ENCODE results near the gene ENOX2.
"Not testable (repeated sequence)": the region's sequence is repeated elsewhere in the genome, so short reads cannot be mapped to it uniquely, and the experiment has no call there.

The ENOX2 gene

DNA sequence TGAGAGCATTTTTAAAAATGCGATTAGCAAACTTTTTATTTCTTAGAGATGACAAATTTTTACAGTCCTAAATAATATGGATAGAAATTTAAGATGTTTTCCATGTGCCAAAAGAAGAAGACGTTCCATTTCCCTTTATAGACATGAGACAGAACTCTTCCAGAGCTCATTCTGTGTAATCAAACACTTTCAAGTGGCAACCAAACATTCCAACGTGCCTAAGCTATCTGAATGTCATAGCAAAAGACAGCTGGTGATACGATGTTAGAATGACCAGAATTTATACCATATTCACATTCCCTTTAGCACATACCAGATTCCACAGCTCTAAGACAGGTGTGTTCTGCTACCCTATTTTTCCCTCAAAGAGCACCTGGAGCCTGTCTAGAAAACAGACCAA, 133.2 kb downstream of the ENOX2 start:
- H3K4me3 ChIP-seq (ENCODE audit: low read depth, low read length): no peak overlapping the region

DNA sequence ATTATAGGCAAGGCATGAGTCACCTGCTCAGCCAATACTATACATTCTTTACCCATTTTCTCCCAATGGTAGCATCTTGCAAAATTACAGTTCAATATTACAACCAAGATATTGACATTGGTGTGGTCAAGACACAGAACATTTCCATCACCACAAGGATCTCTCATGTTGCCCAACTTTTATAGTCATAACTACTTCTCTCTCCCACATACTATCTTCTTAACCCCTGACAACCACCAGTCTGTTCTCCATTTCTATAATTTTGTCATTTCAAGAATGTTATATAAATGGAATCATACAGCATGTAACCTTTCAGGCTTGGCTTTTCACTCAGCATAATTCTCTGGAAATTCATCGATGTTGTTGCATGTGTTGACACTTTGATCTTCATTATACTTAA, 144.9 kb downstream of the ENOX2 start:
- no peak overlapping the region for H3K4me3 ChIP-seq (ENCODE audit: low read depth, low read length)

DNA sequence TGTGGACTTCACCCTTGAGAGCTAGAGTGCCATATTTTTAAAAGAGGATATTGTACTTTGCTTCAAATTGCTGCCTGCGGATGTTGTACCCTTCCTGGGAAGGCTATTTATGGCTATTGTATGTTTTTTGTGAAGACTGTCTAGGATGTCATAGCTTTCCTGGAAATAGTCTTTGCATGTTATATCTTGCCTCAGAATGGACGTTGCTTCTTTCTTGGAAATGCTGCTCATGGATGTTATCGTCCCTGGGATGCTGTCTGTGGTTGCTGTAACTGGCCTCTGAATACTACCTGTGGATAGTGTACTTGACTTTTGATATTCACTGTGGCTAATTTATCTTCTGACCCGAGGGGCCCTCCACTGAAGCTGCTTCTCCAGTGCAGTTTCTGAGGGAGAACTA, 146.8 kb downstream of the ENOX2 start:
- H3K4me3 ChIP-seq (ENCODE audit: low read depth, low read length): no peak overlapping the region

DNA sequence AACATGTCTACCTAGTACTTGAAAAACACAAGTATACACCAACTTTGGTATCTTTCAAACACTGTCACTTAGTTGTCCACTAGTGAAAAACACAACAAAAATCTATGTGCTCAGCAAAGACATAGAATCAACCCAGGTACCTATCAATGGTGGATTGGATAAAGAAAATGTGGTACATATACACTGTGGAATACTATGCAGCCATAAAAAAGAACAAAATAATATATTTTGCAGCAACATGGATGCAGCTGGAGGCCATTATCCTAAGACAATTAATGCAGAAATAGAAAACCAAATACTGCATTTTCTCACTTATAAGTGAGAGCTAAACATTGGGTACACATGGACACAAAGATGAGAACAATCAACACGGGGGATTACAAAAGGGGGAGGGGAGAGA, 148.7 kb downstream of the ENOX2 start:
- H3K4me3 ChIP-seq (ENCODE audit: low read depth, low read length): no peak overlapping the region

DNA sequence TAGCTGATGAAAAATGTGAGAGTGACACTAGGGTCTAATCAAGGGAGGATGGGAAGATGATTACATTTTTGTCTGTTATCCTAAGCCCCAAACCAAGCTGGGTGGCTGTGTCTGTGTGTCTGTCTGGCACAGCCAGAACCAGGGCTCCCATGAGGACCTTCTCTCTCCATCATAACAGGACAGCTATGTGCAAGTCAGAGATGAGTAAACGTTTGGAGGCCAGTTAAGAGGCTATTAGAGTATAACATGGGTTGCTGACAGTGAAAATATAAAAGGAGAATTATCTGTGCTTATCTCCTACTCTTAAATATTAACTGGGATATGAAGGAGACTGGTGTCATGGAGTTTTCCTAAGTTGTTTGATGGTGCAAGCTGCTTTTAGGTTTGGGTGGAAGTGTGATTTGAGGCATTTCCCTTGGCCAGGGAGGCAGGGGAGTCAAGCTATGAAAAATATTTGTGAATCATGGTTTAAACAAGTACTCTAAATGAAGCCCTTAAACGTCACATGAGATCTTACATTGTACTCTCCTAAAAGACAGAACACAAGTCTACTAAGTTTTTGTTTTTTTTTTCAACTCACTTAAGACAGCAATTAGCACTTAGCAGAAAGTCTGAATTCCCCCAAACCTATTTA, 156.2 kb downstream of the ENOX2 start:
- no peak overlapping the region for H3K4me3 ChIP-seq (ENCODE audit: low read depth, low read length)

DNA sequence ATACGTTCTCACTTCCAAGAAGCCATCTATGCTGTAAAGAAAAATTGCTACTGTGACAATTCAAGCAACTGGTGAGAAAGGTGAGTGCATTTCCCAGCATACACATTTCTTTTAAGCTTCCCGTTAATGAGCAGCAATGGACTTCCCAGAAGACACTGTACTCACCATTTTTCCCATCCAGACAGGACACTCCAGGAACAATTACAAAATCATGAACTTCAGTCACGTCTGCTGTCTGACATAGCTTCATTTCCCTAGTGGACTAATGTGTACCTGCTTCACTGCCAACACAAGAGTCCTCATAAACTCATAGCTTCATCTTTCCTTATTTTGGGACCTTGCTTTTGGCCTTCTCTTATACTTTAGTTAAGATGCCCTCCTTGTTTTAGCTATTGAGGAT, 156.9 kb downstream of the ENOX2 start:
- no peak overlapping the region for H3K4me3 ChIP-seq (ENCODE audit: low read depth, low read length)

DNA sequence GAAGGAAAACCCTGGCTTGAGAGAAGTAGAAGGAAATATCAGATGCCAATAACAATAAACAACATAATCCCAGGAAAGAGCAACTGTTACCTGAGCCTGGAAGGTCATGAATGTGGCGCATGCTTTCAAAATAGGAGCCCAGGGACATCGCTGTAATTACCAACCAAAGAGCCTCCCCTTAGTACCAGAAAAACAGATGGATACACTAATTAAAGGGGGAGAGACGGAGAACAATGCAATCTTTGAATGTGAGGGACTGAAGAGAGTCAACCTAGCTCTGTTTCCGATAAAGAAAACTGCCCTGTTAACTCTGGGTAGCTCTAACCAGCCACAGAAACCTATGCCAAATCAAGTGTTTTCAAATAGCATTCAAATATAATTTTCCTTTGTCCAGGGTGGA, 161.4 kb downstream of the ENOX2 start:
- no peak overlapping the region for H3K4me3 ChIP-seq (ENCODE audit: low read depth, low read length)

DNA sequence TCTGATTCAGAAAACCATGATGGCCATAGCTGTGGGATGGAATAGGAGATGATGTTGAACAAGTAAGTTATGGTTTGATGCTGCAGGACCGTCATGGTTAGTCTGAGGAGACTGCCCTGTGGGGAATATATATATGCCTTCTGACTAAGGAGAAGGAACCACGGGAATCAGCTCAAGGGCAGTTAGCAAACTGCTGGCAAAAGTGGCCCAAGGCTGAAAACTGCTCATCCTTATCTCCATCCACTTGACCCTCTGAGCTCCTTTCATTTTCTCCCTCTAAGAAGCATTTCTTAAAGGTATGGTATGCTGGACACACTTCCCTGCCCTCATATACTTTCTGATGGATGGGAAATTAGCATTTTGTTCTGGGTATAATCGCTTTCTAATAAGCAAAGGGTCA, 161.9 kb downstream of the ENOX2 start:
- no peak overlapping the region for H3K4me3 ChIP-seq (ENCODE audit: low read depth, low read length)

DNA sequence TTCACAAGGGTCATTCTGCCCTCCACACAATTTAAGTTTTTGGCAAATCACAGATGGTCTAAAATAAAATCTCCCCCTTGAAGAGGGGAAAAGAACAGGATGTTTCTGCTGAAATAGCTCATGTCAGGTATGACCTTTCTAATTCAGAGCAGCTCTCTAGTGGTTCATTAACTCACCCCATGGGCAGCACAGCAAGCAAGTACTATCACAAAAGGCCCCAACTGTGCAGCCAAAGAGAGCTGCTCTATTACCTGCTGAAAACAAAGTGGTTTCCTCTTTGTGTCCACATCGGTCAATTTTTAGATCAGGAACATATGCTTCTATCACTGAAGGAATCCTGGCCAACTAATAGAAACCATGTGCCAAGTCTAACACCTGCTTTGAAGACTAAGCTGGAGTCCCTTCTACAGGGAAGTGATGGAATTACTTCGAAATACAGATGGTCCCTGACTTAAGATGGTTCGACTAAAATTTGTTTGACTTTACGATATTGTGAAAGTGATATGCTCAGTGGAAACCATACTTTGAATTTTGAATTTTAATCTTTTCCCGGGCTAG, 164.3 kb downstream of the ENOX2 start:
- H3K4me3 ChIP-seq (ENCODE audit: low read depth, low read length): no peak overlapping the region

DNA sequence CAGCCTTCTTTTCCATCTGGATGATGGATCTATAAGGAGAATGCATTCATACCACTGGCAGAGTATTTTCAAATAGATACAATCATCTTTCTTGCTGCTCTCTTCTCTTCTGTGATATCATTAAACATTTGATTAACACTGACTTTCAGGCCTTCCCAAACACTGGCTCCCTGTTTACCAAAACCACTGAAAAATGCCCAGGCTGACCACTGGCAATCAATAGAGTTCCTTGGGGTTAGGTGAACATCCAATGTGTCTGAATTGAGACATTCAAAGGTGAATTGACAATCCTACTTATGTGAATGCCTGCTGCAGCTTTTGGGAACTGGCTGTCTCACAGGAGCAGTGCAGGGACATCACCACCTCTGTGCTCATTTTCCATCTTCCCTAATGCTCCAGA, 168.3 kb downstream of the ENOX2 start:
- H3K4me3 ChIP-seq (ENCODE audit: low read depth, low read length): no peak overlapping the region

DNA sequence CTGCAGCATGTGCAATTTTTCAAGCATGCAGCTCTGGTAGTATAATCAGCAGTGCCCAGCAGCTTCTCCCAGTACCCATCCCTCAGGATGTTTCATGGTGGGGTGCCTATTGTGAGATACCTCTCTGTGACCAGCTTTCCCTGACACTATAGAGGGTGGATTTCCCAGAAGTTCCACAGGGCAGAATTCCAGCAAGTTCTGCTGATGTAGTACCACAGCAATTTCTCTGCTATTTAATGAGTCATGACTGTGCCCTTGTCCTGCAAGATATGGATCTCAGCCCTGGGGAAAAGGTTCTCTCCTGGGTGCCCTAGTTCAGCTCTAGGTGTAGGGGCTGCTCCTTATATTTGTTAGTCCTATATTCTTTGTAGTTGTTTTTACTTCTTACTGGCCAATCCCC, 174.8 kb downstream of the ENOX2 start:
- no peak overlapping the region for H3K4me3 ChIP-seq (ENCODE audit: low read depth, low read length)

DNA sequence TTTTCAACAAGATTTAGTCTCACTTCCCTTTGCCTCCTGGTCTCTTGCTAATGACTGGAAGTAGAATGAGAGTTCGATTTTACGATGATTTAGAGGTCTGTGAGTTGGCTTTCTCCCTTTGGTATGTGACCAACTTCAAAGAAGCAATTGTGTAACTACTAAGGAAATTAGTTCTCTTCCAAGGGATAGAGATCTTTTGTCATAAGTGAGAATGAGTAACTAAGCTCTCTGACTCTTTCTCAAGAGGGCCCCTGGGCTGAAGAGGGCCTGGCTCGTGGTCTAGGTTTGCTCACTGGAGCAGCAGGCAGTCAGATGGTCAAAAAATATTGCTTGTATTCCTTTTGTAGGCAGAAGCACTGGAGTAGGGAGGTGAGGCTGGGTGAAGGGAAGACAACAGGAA, 176.3 kb downstream of the ENOX2 start:
- no peak overlapping the region for H3K4me3 ChIP-seq (ENCODE audit: low read depth, low read length)

DNA sequence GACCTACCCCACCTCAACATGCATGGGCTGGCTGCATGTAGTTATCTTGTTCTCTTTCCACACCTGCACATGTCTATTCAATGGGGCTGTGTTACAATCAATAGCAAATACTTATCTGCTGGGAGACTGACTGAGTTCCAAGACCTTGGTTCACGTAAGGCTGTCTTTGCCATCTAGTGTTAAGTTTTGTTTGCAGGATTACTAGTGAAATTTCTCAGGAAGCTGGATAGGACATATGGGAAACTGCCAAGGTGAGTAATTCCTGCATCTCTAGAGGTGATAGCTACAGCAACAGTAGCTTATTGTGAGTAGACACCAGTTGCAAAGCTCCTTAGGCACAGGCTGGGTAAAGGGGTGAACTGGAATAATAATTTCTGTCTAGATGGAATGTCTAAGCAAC, 177.5 kb downstream of the ENOX2 start:
- H3K4me3 ChIP-seq (ENCODE audit: low read depth, low read length): no peak overlapping the region

DNA sequence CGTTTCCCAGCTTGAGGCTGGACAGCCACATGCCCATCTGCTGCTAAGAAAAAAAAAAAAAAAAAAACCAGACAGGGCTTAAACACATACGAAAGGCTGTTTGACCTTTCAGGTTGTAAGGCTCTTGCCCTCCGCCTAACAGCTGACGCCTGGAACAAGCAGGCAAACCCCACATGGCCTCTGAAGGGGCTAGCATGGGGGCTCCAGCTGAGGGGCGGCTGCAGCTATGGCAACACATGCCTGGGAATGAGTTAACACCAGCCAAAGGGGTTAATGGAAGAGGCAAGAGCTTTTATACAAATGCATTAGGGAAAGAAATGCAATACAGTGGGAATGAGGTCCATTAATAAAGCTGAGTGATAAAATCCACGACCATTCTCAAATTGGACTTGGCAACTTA, 183.6 kb downstream of the ENOX2 start:
- no peak overlapping the region for H3K4me3 ChIP-seq (ENCODE audit: low read depth, low read length)

DNA sequence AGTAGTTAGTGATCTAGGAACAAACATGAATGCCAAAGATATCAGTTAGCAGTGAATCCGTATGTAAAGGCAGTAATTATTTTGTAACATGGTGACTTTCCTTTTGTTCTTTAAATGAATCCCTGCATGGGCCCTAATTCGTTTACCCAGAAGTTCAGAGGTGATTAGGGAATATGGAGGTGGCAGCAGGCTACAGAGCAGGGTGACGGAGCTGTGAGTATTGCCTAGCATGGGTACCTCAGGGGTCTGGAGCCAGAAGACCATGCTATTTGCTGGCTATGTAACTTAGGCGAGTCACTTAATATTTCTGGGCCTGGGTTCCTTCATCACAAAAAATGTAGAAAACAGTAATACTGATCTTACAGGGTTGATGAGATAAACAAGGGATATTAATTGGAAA, 184.9 kb downstream of the ENOX2 start:
- H3K4me3 ChIP-seq (ENCODE audit: low read depth, low read length): no peak overlapping the region

DNA sequence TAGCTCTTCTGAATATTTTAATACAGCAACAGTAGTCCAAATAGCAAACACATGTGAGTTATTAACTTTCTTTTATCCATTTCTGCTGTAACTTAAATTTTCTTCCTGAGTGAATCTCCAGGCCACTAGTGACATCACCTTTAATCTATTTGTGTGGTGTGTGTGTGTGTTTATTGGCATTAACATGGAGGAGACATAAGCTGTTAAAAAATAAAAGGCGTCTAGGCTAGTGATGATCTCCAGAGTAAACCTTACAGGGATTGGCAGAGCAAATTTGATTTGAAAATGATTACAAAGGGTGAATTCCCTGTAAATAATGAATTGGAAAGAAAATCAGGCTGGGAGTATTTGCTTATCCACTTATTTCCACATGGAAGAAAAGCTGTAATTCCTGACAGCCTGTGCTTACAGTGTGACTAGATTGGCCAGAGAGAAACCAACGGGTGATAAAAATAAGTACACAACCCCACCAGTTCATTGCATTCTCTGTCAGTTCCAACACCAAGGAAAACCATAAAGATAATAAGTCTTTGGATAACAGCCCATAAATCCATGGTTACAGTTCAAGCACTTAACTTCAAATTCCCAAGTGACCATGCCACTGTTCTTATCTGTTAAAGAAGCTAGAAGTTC, 186.1 kb downstream of the ENOX2 start:
- H3K4me3 ChIP-seq (ENCODE audit: low read depth, low read length): no peak overlapping the region

DNA sequence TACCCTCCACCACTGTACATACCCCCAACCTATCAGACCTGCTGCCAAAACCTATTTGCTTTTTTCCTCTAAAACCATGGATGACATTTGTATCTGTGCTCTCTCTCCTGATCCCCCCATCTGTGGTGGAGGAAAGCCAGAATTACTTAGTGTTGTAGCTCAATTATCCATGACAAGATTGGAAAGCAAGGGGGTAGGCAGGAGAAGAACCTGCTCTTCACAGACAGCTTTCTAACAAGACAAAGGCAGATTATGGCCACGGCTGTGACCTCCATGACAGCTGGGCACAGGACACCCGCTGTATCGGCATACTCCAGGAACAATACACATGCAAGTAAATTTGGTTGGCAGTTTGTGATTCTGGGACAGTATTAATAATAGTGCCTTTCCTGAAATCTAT, 186.7 kb downstream of the ENOX2 start:
- no peak overlapping the region for H3K4me3 ChIP-seq (ENCODE audit: low read depth, low read length)

DNA sequence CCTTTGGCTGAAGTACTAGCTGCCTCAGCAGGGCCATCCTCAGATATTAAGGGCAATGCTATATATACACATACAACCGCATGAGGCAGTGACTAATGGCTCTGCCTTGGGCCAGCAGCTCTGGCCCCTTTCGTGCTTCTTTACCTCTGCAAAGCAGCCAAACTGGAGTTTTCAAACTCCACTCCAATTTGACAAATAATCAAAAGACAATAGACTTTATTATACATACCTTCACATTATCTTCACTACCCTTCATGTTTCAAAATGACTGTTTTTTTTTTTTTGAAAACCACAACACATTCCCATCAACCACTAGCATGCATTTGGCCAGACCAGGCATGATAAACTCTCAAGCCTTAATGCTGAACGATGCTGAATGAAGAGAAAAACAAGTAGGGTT, 187.7 kb downstream of the ENOX2 start:
- no peak overlapping the region for H3K4me3 ChIP-seq (ENCODE audit: low read depth, low read length)

DNA sequence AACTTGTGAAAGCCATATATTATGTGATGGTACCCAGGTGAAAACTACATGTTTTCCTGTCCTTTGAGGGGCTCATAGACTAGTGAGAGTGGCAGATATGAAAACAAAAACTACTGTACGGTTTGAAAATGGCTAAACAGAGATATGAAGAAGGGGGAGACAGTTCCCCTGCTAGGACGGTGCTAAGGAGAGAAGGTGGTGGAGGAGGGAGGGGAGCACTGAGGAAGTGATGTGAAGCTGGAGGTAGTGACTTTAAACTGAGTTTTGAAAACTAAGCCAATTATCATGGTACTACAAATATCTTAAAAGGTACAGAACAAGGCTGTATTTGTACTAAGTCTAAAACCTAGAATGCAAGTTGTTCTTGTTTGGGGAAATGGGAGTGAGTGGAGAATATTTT, 188.3 kb downstream of the ENOX2 start:
- H3K4me3 ChIP-seq (ENCODE audit: low read depth, low read length): no peak overlapping the region

DNA sequence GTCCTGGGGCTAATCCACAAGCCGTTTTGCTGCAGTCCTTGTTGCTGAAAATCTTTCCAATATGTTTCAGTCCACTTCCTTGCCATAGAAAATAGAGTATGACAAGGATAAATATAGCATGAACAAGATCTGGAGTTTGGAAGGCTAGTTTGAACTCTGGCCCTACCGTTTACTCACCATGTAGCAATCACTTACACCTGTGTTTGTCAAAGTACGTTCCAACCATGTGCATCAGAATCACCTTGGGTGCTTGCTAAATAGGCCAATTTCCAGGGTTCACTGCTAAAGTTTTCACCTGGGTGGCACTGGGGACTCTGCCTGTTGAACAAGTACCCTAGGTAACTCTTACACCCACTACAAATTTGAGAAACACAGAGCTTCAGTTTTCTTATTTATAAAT, 188.9 kb downstream of the ENOX2 start:
- H3K4me3 ChIP-seq (ENCODE audit: low read depth, low read length): no peak overlapping the region

DNA sequence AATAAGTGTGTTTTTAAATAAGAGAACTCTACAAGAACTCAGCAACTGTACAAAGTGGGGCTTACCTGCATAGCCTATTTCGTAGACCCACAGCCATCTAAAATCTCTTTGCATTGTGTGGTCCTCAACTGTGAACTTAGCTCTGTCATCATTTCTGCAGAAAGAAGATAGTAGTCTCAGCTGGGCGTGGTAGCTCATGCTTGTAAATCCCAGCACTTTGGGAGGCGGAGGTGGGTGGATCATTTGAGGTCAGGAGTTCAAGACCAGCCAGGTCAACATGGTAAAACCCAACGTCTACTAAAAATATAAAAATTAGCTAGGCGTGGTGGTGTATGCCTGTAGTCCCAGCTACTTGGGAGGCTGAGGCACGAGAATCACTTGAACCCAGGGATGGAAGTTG, 193.8 kb downstream of the ENOX2 start:
- not testable (repeated sequence) for H3K4me3 ChIP-seq (ENCODE audit: low read depth, low read length)

DNA sequence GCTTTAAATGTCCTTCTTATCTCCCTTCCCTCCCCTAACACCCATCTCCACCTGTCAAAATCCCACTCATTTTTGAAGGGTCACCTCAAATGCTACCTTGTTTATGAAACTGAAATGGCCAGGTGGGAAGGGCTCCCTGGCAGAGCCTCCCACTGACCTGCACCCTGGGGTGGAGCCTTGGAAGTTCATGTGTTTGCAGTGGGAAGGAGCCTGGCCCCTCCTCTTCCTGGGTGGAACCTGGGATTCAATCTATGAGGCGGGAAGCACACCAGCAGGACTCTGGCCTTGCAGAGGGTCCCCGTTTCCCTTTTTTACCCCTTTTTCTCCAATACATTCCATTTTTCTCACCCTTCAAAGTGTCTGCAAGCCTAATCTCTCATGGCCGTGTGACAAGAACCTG, 197.4 kb downstream of the ENOX2 start:
- H3K4me3 ChIP-seq (ENCODE audit: low read depth, low read length): no peak overlapping the region
